H1 (cell line): ENCODE results near the gene CPZ. TPM values are rescaled to one million over a fixed set of nuclear protein-coding genes. Genes with fewer than 3 reads are reported as not detected.

ENCODE experiments used
- SIX5 ChIP-seq: IDR thresholded peaks from 2 replicates; pipeline ENCODE4 v1.6.1; 2011; ENCODE audit warnings: mild to moderate bottlenecking, low read depth, low read length
- polyA plus RNA-seq, 7 experiments: library from polyadenylated mRNA; depleted of rRNA in 3 of 7; stranded (reverse) in 5 of 7; unstranded in 2 of 7; fragments of >200 nt in 5 of 7; fragments of 200-250 nt in 2 of 7; gene quantifications; 1 replicate in 5 of 7; 2 replicates in 1 of 7; 4 replicates in 1 of 7; pipeline versions ENCODE4 v1.2.1 to v1.2.3, GENCODE V29; 2011 to 2013; ENCODE audit warnings: missing spikeins in 2 of 7, mixed read lengths in 2 of 7
- total RNA-seq: library from RNA; stranded (reverse); fragmentation: NEBNext Ultra II Directional; extraction: Animal tissue kit (Norgen Biotek cat#: 25700); gene quantifications from 2 replicates; pipeline ENCODE4 v1.2.1, GENCODE V29; 2021
- TF ChIP-seq, protein P1 (sequence below): fragments of 300-600 bp; sonication (generic); IDR thresholded peaks from 2 replicates; pipeline ENCODE4 v1.7.1; 2012; ENCODE audit warnings: low read length, moderate library complexity, mild to moderate bottlenecking, inconsistent platforms; ENCODE audit not compliant: insufficient replicate concordance

Gene CPZ
- total and polyA plus RNA-seq, 2 of the 8 experiments (the other 6 are each of a cell fraction or from before 2014, with no cell fraction given) = 28.8 to 40.7 TPM

DNA sequence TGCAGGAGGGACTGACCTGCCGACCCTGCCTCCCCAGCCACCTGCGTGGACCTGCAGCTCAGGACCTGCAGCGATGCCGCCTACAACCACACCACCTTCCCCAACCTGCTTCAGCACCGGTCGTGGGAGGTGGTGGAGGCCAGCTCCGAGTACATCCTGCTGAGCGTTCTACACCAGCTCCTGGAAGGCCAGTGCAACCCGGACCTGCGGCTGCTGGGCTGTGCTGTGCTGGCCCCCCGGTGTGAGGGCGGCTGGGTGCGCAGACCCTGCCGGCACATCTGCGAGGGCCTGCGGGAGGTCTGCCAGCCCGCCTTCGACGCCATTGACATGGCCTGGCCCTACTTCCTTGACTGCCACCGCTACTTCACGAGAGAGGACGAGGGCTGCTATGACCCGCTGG, 8.5 kb downstream of the CPZ start (continued):
- TF ChIP-seq, protein P1, sequence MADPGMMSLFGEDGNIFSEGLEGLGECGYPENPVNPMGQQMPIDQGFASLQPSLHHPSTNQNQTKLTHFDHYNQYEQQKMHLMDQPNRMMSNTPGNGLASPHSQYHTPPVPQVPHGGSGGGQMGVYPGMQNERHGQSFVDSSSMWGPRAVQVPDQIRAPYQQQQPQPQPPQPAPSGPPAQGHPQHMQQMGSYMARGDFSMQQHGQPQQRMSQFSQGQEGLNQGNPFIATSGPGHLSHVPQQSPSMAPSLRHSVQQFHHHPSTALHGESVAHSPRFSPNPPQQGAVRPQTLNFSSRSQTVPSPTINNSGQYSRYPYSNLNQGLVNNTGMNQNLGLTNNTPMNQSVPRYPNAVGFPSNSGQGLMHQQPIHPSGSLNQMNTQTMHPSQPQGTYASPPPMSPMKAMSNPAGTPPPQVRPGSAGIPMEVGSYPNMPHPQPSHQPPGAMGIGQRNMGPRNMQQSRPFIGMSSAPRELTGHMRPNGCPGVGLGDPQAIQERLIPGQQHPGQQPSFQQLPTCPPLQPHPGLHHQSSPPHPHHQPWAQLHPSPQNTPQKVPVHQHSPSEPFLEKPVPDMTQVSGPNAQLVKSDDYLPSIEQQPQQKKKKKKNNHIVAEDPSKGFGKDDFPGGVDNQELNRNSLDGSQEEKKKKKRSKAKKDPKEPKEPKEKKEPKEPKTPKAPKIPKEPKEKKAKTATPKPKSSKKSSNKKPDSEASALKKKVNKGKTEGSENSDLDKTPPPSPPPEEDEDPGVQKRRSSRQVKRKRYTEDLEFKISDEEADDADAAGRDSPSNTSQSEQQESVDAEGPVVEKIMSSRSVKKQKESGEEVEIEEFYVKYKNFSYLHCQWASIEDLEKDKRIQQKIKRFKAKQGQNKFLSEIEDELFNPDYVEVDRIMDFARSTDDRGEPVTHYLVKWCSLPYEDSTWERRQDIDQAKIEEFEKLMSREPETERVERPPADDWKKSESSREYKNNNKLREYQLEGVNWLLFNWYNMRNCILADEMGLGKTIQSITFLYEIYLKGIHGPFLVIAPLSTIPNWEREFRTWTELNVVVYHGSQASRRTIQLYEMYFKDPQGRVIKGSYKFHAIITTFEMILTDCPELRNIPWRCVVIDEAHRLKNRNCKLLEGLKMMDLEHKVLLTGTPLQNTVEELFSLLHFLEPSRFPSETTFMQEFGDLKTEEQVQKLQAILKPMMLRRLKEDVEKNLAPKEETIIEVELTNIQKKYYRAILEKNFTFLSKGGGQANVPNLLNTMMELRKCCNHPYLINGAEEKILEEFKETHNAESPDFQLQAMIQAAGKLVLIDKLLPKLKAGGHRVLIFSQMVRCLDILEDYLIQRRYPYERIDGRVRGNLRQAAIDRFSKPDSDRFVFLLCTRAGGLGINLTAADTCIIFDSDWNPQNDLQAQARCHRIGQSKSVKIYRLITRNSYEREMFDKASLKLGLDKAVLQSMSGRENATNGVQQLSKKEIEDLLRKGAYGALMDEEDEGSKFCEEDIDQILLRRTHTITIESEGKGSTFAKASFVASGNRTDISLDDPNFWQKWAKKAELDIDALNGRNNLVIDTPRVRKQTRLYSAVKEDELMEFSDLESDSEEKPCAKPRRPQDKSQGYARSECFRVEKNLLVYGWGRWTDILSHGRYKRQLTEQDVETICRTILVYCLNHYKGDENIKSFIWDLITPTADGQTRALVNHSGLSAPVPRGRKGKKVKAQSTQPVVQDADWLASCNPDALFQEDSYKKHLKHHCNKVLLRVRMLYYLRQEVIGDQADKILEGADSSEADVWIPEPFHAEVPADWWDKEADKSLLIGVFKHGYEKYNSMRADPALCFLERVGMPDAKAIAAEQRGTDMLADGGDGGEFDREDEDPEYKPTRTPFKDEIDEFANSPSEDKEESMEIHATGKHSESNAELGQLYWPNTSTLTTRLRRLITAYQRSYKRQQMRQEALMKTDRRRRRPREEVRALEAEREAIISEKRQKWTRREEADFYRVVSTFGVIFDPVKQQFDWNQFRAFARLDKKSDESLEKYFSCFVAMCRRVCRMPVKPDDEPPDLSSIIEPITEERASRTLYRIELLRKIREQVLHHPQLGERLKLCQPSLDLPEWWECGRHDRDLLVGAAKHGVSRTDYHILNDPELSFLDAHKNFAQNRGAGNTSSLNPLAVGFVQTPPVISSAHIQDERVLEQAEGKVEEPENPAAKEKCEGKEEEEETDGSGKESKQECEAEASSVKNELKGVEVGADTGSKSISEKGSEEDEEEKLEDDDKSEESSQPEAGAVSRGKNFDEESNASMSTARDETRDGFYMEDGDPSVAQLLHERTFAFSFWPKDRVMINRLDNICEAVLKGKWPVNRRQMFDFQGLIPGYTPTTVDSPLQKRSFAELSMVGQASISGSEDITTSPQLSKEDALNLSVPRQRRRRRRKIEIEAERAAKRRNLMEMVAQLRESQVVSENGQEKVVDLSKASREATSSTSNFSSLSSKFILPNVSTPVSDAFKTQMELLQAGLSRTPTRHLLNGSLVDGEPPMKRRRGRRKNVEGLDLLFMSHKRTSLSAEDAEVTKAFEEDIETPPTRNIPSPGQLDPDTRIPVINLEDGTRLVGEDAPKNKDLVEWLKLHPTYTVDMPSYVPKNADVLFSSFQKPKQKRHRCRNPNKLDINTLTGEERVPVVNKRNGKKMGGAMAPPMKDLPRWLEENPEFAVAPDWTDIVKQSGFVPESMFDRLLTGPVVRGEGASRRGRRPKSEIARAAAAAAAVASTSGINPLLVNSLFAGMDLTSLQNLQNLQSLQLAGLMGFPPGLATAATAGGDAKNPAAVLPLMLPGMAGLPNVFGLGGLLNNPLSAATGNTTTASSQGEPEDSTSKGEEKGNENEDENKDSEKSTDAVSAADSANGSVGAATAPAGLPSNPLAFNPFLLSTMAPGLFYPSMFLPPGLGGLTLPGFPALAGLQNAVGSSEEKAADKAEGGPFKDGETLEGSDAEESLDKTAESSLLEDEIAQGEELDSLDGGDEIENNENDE = no peak
- no peak for TF ChIP-seq SIX5
